ENCODE data around the gene GANC.

Gene GANC

GRCh38 chr15:42385206-42385979 lies 112.4 kb downstream of the GANC start:
- no peak for DNase-seq

- DNase-seq, result no peak
Measured at GRCh38 chr15:42385980-42386700, 113.1 kb downstream of the GANC start.

GRCh38 chr15:42387603-42388002 lies 114.6 kb downstream of the GANC start:
- no peak for DNase-seq

GRCh38 chr15:42392309-42393024 lies 119.5 kb downstream of the GANC start:
- DNase-seq, result no peak

- DNase-seq, result no peak
Measured at GRCh38 chr15:42394106-42394505, 121.1 kb downstream of the GANC start.

- no peak for DNase-seq
Measured at GRCh38 chr15:42395838-42396237, 122.8 kb downstream of the GANC start.

GRCh38 chr15:42401544-42402454 lies 128.8 kb downstream of the GANC start:
- DNase-seq, result no peak

GRCh38 chr15:42402455-42403205 lies 129.6 kb downstream of the GANC start:
- DNase-seq, result no peak

- no peak for DNase-seq
Measured at GRCh38 chr15:42403389-42403788, 130.4 kb downstream of the GANC start.

GRCh38 chr15:42404461-42405235 lies 131.6 kb downstream of the GANC start:
- DNase-seq, result no peak

GRCh38 chr15:42405863-42406482 lies 133.0 kb downstream of the GANC start:
- no peak for DNase-seq
